HUES48 (cell line): ENCODE data around the gene COLEC12.

ENCODE experiments used
- H3K27ac ChIP-seq: one replicate; pipeline ENCODE4 v1.7.0; 2013; ENCODE audit warnings: low read depth, low read length, inconsistent platforms
- H3K27me3 ChIP-seq: 2 replicates; pipeline ENCODE4 v1.6.1; 2013; ENCODE audit warnings: mild to moderate bottlenecking, low read length; ENCODE audit not compliant: control insufficient read depth, insufficient read depth
- H3K36me3 ChIP-seq: 2 replicates; pipeline ENCODE4 v1.6.1; 2013; ENCODE audit warnings: low read length; ENCODE audit not compliant: control insufficient read depth, insufficient read depth
- H3K4me1 ChIP-seq: 2 replicates; pipeline ENCODE4 v1.6.1; 2013; ENCODE audit warnings: mild to moderate bottlenecking, low read length; ENCODE audit not compliant: control insufficient read depth, insufficient read depth
- H3K4me3 ChIP-seq: 2 replicates; pipeline ENCODE4 v1.5.1; 2013; ENCODE audit warnings: mild to moderate bottlenecking, low read depth, low read length
- H3K9ac ChIP-seq: 2 replicates; pipeline ENCODE4 v1.6.1; 2013; ENCODE audit warnings: mild to moderate bottlenecking, low read depth, low read length, moderate library complexity
- H3K9me3 ChIP-seq: 2 replicates; pipeline ENCODE4 v1.6.1; 2013; ENCODE audit warnings: low read length; ENCODE audit not compliant: control insufficient read depth, insufficient read depth

The COLEC12 gene

DNA sequence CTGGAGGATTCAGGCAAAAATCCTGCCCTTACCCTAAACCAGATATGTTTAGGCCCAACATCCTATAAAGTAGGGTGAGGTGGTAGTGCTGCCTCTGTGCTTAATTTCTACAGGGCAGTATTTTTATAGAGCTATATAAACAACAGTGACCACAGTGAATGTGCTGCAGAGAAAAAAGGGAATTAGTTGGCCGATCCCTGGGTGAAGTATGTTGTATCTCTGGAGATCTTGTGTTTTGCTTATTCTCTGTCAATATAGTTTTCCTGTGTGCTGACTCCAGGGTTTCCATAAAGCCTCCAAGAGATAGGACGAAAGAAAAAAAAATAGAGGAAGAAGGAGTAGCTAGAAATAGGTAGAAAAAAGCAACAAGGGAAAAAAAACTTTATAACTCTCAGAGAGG is 143.7 kb downstream of the COLEC12 start:
- H3K36me3 ChIP-seq, result no peaks in the 10 kb centered on the region
- H3K27ac ChIP-seq, result no peak overlapping the region
- no peak overlapping the region for H3K4me3 ChIP-seq
- peaks cover 1% of the 10 kb centered on the region; the same call in 1 of the 2 replicates for H3K4me1 ChIP-seq
- H3K9ac ChIP-seq, result no peak overlapping the region
- H3K27me3 ChIP-seq, result no peaks in the 10 kb centered on the region
- H3K9me3 ChIP-seq, result no peaks in the 10 kb centered on the region

GRCh38 chr18:355678-356077 is 144.8 kb downstream of the COLEC12 start:
- no peaks in the 10 kb centered on the region for H3K4me1 ChIP-seq
- no peak overlapping the region for H3K9ac ChIP-seq
- H3K27me3 ChIP-seq, result no peaks in the 10 kb centered on the region
- no peaks in the 10 kb centered on the region for H3K9me3 ChIP-seq
- no peak overlapping the region for H3K4me3 ChIP-seq
- H3K27ac ChIP-seq, result no peak overlapping the region
- no peaks in the 10 kb centered on the region for H3K36me3 ChIP-seq

- Histone ChIP-seq H3K9me3 (no peaks in the 10 kb centered on the region), H3K27ac (no peak overlapping the region), H3K9ac (no peak overlapping the region), H3K27me3 (no peaks in the 10 kb centered on the region), H3K36me3 (no peaks in the 10 kb centered on the region), H3K4me1 (no peaks in the 10 kb centered on the region), H3K4me3 (no peak overlapping the region)
Observed at GRCh38 chr18:354471-354870, 146.0 kb downstream of the COLEC12 start.

- Histone ChIP-seq H3K9me3 (no peaks in the 10 kb centered on the region), H3K4me1 (no peaks in the 10 kb centered on the region), H3K27ac (no peak overlapping the region), H3K36me3 (no peaks in the 10 kb centered on the region), H3K9ac (no peak overlapping the region), H3K4me3 (no peak overlapping the region), H3K27me3 (no peaks in the 10 kb centered on the region)
Observed at GRCh38 chr18:354003-354402, 146.5 kb downstream of the COLEC12 start.

DNA sequence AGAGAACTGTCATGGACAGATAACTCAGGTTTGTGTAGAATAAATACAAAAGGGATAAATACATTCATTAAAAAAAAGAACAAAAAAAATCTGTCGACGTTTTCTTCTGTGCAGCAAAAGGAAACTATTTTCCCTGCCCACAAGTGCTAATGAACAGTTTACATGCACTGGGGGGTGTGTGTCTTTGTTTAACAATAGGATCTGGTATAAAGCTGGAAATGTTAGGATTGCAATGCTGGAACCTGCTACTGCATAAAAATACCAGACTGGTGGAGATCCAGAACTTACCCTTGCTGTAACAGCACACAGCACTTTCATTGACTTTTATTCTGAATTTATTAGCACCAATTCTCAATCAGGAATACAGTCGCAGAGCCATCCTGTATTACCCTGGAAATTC is 148.1 kb downstream of the COLEC12 start:
- H3K4me3 ChIP-seq, result no peak overlapping the region
- no peaks in the 10 kb centered on the region for H3K36me3 ChIP-seq
- no peaks in the 10 kb centered on the region for H3K27me3 ChIP-seq
- no peak overlapping the region for H3K9ac ChIP-seq
- no peaks in the 10 kb centered on the region for H3K9me3 ChIP-seq
- no peak overlapping the region for H3K27ac ChIP-seq
- H3K4me1 ChIP-seq, result no peaks in the 10 kb centered on the region

DNA sequence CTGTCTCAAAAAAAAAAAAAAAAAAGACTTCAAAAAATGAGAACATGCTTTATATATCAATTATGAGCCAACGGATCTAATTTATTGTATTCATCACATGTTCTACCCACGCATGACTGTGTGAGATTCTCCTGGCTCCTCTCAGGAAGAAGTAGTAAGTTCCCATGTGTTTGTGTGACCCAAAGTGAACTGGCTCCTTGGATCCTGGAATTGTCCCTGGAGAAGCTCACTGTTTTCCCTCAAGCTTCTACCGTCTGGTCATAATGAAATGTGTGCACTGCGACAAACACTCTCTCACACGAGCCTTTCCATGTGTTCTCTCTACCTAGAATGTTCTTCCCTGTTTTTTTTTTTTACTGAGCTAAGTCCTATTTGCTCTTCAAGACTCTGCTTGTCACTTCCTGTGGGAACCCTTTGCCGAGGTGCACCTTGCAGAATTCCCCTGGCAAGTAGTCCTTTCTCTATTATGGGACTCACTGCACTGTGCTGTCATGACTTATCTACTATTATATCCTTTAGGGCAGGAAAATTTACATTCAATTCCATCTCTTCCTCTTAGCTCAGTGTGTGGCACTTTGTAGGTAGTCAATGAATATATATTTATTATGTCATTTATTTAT is 149.4 kb downstream of the COLEC12 start:
- Histone ChIP-seq H3K4me1 (no peaks in the 10 kb centered on the region), H3K27me3 (no peaks in the 10 kb centered on the region), H3K9ac (no peak overlapping the region), H3K36me3 (no peaks in the 10 kb centered on the region), H3K4me3 (no peak overlapping the region), H3K9me3 (no peaks in the 10 kb centered on the region), H3K27ac (no peak overlapping the region)

GRCh38 chr18:346600-346999 is 153.9 kb downstream of the COLEC12 start:
- Histone ChIP-seq H3K4me1 (no peaks in the 10 kb centered on the region), H3K27me3 (no peaks in the 10 kb centered on the region), H3K36me3 (no peaks in the 10 kb centered on the region), H3K9me3 (no peaks in the 10 kb centered on the region), H3K4me3 (no peak overlapping the region), H3K9ac (no peak overlapping the region), H3K27ac (no peak overlapping the region)

GRCh38 chr18:341102-341501 is 159.4 kb downstream of the COLEC12 start:
- Histone ChIP-seq H3K4me1 (no peaks in the 10 kb centered on the region), H3K9me3 (no peaks in the 10 kb centered on the region), H3K36me3 (no peaks in the 10 kb centered on the region), H3K9ac (no peak overlapping the region), H3K27ac (no peak overlapping the region), H3K4me3 (no peak overlapping the region), H3K27me3 (no peaks in the 10 kb centered on the region)

- Histone ChIP-seq H3K36me3 (no peaks in the 10 kb centered on the region), H3K4me3 (no peak overlapping the region), H3K4me1 (no peaks in the 10 kb centered on the region), H3K9me3 (no peaks in the 10 kb centered on the region), H3K27me3 (no peaks in the 10 kb centered on the region), H3K9ac (no peak overlapping the region), H3K27ac (no peak overlapping the region)
Observed at GRCh38 chr18:340044-340443, 160.5 kb downstream of the COLEC12 start.

- Histone ChIP-seq H3K4me1 (no peaks in the 10 kb centered on the region), H3K9ac (no peak overlapping the region), H3K27ac (no peak overlapping the region), H3K4me3 (no peak overlapping the region), H3K36me3 (no peaks in the 10 kb centered on the region), H3K9me3 (no peaks in the 10 kb centered on the region), H3K27me3 (no peaks in the 10 kb centered on the region)
Observed at GRCh38 chr18:339200-339599, 161.3 kb downstream of the COLEC12 start.

DNA sequence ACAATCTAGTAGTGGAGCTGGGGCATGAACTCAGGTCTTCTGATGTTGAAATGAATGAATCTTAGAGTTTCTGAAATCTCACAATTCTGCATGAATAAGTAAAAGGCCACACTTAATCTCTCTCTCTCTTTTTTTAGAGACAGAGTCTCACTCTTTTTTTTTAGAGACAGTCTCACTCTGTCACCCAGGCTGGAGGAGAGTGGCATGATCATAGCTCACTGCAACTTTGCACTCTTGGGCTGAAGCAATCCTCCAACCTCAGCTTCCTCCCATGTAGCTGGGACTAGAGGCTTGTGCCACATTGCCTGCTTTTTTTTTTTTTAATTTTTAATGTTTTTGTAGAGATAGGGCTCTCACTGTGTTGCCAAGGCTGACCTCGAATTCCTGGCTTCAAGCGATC is 163.8 kb downstream of the COLEC12 start:
- H3K9ac ChIP-seq, result no peak overlapping the region
- H3K4me1 ChIP-seq, result no peaks in the 10 kb centered on the region; the same call in 1 of the 2 replicates
- no peaks in the 10 kb centered on the region for H3K27me3 ChIP-seq
- no peaks in the 10 kb centered on the region for H3K9me3 ChIP-seq
- H3K36me3 ChIP-seq, result no peaks in the 10 kb centered on the region
- H3K27ac ChIP-seq, result no peak overlapping the region
- no peak overlapping the region for H3K4me3 ChIP-seq

GRCh38 chr18:335733-336132 is 164.8 kb downstream of the COLEC12 start:
- Histone ChIP-seq H3K27me3 (no peaks in the 10 kb centered on the region), H3K9me3 (no peaks in the 10 kb centered on the region), H3K27ac (no peak overlapping the region), H3K4me3 (no peak overlapping the region), H3K36me3 (no peaks in the 10 kb centered on the region), H3K9ac (no peak overlapping the region), H3K4me1 (no peaks in the 10 kb centered on the region; the same call in 1 of the 2 replicates)
